ENCODE measurements around the gene VSTM2L.

- TF ChIP-seq, protein P1, sequence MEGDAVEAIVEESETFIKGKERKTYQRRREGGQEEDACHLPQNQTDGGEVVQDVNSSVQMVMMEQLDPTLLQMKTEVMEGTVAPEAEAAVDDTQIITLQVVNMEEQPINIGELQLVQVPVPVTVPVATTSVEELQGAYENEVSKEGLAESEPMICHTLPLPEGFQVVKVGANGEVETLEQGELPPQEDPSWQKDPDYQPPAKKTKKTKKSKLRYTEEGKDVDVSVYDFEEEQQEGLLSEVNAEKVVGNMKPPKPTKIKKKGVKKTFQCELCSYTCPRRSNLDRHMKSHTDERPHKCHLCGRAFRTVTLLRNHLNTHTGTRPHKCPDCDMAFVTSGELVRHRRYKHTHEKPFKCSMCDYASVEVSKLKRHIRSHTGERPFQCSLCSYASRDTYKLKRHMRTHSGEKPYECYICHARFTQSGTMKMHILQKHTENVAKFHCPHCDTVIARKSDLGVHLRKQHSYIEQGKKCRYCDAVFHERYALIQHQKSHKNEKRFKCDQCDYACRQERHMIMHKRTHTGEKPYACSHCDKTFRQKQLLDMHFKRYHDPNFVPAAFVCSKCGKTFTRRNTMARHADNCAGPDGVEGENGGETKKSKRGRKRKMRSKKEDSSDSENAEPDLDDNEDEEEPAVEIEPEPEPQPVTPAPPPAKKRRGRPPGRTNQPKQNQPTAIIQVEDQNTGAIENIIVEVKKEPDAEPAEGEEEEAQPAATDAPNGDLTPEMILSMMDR (IDR thresholded peaks at IDR 0.05), result no peak
- TF ChIP-seq EP300 (IDR thresholded peaks at IDR 0.05), result no peak
- TF ChIP-seq POLR2A (IDR thresholded peaks at IDR 0.05), result no peak
Measured at GRCh38 chr20:37945091-37945547, 42.2 kb downstream of the VSTM2L start.
